ENCODE data around the gene RABL2B.

RABL2B gene

DNA sequence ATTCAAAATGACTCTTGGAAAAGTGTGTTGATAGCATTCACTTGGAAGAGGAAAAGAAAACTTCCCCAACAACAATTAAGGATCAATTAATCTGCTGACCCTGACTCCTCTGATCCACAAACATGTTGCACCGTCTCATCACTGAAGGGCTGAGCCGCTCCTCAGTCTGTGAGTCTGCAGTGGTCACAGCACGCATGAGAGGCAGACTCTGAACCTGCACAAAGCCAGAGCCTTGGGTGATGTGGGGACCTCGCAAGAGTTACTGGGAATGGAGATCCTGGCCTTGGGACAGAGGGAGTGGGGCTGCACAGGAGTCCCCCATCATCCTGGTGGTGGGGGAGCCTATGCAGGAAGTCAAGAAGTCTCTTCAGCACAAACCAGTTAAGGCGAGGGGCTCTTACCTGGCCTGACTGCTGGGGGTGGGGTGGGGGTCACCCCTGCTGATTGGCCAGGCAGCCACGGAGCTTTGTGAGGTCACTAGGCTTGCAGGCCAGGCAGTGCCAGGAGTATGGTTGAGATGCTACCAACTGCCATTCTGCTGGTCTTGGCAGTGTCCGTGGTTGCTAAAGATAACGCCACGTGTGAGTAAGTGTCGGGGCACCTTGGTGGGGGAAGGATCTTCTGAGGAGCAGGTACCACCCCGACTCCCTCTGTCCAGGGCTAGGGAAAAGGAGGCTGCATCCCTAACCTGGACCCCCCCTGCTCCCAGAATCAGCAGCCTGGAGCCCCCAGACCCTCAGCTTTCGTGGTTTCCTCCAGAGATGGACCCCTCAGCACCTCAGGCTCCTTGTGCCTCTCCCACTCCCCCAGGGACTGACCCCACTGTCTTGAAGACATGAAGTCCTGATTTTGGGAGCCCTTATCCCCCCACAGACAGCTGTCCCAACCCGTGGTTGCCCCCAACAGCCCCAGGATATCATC, 45.4 kb downstream of the RABL2B start, which contains the start of gene ACR:
Gene ACR, plus strand, starts transcription at position 477 of the 921 bp plus-strand sequence. Its CDS starts 32 bp downstream, at position 509.
- DNase-seq, result no peak

DNA sequence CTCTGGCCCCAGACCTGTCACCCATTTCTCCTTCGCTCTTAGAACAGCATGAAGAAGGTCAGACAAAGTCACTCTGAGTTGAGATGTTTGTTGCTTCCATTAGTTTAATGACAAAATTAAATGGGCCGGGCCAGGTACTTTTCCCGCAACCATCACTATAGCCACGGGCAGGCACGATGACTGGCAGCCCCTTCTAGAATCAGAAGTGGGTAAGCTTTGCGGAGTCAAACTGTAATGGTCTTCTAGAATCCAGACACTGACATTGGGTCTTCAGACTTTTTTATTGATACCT, 47.8 kb downstream of the RABL2B start:
- DNase-seq, result no peak

- DNase-seq, result no peak
These were observed 48.3 kb downstream of the RABL2B start for GRCh38 chr22:50734986-50735738.

DNA sequence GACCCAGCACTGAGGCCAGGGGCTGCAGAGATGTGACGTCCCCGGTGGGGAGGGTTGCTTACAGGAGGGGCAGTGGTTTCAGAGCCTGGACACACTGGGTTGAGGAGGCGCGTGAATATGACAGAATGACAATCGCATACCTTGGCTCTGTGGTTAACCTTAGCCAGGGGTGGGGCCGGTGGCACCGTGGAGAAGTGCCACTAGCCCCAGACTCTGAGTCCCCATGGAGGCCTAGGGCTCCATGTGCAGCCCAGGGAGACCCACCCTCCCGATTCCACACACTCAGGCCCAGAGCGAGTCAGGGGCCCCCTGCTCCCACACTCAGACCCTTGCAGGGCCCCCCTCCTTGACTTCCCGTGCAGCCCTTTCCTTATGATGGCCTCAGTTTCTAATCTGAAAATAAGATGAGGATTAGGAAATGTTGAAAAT, 49.1 kb downstream of the RABL2B start:
- DNase-seq, result no peak

- DNase-seq, result no peak
These were observed 49.7 kb downstream of the RABL2B start for GRCh38 chr22:50733521-50734342.

DNA sequence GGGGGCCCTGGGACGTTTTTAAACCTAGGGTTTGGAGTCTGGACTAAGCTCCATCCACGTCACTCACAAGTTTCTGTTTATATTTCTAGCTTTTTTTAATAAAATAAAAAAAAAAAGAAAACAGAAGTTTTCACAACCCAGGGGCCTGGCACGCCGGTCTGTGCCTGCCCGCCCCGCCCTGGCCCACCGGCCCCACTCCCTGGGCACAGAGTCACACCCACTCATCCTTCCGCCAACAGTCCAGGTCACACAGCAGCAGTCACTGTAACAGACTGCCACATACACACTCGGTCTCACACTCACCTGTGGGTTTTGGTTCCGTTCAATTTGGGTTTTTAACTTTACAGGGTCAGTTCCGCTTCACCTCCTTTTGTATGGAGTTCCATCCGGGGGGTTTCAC, 50.8 kb downstream of the RABL2B start:
- no peak for DNase-seq

- peak; percentile 48 to 73 for DNase-seq
These were observed 51.4 kb downstream of the RABL2B start for GRCh38 chr22:50731811-50732624.

DNA sequence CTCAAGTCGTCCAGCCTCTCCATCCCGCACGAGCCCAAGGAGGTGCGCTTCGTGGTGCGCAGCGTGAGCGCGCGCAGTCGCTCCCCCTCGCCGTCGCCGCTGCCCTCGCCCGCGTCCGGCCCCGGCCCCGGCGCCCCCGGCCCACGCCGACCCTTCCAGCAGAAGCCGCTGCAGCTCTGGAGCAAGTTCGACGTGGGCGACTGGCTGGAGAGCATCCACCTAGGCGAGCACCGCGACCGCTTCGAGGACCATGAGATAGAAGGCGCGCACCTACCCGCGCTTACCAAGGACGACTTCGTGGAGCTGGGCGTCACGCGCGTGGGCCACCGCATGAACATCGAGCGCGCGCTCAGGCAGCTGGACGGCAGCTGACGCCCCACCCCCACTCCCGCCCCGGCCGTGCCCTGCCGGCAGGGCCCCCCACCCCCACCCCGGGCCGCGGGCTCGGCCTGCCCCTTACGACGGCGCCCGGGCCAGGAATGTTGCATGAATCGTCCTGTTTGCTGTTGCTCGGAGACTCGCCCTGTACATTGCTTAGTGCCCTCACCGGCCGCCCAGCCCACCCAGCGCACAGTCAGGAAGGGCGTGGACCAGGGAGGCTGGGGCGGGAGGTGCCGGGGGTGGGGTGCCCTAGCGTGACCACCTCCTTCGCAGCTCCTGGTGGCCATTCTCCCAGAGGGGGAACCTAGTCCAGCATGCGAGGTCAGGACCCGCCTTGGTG, 52.3 kb downstream of the RABL2B start:
- DNase-seq, result no peak

DNA sequence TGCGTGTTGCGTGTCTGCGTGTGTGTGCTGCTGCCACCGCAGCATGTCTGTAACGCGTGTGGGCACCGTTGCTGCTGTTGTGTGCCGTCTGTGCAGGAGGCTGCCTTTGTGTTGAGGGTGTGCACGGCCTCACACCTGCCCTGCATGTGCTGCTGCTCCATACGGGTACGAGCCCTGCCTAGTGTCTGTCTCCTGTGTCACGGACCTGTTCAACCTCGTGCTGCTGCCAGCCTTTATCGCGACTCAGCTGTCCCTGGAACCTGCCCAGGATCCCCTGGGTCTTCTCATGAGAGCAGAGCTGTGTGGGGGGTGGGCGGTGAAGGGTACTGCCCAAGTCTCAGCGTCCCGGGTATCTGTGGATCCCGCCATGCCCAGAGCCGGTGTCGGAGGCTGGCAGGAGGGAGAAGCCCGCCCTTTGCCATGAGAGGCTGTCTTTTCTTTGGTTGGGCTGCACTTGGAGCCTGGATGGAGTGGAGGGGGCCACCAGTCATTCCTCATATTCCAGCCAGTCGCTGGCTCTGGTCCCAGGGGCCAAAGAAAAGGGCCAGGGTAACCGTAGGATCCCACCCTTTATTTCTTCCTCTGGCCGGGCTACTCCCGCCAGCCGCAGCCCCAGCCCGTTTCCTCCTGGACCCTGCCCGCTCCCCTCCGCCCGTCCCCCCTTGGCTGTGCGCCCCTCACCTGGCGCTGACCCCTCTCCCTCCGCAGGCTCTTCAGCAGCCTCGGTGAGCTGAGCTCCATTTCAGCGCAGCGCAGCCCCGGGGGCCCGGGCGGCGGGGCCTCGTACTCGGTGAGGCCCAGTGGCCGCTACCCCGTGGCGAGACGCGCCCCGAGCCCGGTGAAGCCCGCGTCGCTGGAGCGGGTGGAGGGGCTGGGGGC, 53.2 kb downstream of the RABL2B start:
- DNase-seq, result no peak

DNA sequence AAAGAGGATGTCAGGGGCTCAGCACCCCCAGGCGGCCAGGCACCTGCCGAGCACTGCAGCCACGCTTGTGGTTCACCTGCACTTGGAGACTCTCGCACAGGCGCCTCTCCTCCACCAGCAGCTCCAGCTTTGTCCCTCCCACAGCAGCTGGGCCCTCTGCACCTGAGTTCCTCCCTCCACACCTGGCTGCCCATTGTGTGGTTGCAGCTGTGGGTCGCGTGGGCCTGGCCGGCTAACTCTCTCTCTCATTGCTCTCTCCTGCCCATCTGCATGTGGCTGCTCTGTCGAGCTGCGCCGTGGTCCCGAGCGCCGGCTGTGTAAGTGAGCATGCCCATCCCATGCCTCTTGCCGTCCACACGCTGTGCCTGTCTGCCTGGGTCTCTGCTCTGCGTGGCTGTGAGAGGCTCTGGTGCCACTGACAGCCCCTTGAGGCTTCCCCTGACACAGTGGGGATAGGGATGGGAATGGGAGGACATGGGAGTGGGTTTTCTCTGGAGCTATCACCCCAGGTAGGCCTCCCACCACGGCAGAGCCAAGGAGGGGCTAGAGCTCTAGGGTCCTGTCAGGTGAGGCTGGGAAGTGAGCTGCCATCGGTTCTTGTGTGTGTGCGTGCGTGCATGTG, 53.9 kb downstream of the RABL2B start:
- no peak for DNase-seq

DNA sequence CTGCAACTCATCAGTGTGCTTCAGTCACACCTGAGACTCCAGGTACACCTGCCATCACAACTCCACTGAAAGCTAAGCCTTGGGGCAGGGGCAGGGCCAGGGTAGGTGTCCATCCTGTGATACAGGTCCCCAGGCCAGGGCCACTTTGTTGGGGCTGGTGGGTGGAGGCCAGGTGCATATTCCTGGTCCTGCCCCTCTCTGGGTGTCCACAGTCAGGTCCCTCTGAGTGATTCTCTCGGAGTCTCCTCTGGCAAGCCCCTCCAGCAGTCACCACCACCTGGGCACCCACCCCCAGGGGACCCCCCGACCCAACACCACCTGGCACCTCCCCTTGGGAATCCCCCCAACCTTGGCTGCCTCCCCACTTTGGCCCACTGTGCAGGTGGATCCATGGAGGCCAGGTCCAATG, 54.9 kb downstream of the RABL2B start:
- DNase-seq, result no peak

- DNase-seq, result no peak
These were observed 55.5 kb downstream of the RABL2B start for GRCh38 chr22:50727678-50728522.

DNA sequence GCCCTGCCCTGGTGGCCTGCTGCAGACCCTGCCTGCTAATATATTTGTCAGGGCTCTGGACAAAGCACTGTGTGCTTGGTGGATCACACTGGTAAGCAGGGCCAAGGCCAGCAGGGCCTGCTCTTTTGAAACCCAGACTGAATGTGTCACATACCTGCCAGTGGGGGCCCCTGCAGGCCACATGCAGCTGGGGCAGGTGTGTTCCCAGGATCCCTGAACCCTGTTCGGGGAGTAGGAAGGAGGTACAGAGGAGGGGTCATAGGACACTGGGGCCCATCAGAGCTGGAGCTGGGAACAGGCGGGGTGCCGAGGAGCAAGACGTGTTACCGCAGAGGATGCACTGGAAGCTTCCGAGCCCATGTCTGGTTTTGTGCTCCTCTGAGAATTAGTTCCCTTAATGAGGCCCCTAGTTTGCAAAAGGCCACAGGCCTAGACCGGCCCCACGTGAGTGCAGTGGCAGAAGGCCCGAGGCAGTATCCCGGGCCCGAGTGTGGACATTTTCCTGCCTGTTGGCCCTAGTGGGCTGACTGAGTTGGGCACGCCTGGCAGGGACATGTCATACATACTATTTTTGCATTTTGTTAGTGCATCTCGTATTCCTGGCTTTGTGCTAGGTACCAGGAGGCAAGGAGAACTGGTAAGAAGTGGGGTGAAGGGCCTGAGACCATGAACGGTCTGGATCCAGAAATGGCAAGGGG, 56.6 kb downstream of the RABL2B start:
- DNase-seq, result no peak

DNA sequence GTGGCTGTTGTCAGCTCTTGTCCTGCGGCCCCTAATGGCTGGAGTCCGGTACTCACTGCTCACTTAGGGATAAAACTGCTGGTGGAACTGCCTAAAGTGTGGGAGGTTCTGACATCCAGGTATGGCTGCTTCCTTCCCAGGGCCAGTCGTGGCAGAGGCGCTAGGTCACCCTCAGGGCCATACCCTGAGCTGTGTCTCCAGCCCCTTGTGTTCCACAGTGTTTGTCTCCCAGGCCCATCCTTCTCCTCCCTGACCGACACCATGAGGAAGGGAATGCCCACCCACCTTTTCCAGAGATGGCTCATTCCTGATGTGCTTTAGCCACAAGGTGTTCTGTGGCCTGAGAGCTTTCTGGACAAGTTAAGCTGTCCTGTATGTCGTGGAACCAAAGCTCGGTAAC, 57.8 kb downstream of the RABL2B start:
- no peak for DNase-seq

DNA sequence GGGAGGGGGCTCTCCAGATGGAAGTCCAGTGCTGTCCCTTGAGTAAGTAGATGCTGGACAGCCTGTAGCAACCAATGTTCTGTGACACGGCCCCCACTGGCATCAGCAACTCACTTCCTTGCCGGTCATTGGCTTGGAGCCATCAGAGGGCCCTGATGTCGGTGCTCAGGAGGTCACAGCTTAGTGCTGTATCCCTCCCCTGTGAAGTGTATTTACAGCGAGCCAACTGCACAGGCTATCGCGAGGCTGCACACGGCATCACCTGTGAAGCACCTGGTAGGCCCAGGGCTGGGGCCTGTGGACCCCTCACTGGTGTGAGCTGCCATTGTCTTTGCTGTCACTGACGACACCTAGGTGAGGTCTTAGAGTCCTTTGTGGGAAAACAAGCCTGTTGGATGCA, 58.8 kb downstream of the RABL2B start:
- DNase-seq, result no peak

DNA sequence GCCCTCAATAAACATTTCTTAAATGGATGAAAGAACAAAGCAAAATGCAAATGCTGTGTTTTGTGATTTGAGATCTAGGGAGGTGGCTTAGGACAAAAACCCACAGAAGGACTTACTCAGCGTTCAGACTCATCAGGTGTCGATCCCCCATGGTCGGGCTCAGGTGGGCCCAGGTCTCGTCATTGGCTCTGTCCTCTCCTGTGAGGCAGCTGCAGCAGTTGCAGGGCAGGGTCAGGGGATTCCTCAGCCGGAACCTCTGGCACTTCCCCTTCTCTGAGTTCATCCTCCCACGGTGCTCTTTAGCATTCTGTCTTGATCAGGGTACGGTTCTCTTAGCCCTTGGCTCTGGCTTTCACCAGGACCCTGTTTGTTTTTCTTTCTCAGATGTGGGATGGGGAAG, 59.4 kb downstream of the RABL2B start:
- DNase-seq, result no peak

DNA sequence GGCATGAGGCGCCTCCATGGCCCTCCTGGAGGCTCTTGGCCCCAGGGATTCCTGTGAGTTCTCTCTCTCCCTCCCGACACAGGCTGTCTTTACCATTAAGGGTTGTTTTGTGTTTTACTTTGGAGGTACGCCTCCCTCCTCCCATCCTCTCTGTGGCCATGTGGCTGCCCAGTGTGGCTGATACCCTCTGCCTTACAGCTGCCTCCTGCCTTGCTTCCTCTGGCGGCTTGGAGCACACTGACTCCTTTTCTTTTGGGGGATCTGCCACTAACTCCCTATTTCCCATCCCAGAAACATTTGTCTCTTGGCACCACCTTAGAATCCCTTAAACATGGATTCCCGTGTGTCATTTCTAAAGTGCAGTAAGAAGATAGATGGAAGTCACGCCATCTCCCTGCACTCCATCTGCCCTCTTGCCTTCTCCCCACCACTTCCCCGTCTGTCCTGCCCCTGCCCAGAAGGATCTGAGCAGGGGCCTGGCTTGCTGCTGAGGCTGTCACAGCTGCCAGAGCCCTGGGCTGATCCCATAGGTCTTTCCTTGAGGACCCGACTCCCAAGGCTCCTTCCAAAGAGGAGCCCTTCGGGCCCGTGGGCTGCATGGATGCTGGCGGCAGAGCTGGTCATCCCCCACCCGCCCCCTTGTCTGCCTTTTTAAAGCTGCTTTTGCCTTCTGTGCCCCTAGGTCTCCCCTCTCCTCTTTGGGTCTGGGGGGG, 60.6 kb downstream of the RABL2B start:
- no peak for DNase-seq
